Activated CD8-positive, alpha-beta T cell treated with anti-CD3 and anti-CD28 coated beads, Interleukin-2, amount 10 ng/mL, durations not matched to agents 7 days and 5 days (primary cell): ENCODE measurements around the gene FBRS. TPM values are rescaled to one million over a fixed set of nuclear protein-coding genes. Genes with fewer than 3 reads are reported as not detected.
"Not testable (repeated sequence)": the region's sequence is repeated elsewhere in the genome, so short reads cannot be mapped to it uniquely, and the experiment has no call there.

Source experiments
- ATAC-seq: fragments of 150-1000 bp; cut with Tn5 transposase; one replicate; pipeline ENCODE4 v1.10.0; 2021; ENCODE audit warnings: moderate library complexity
- CTCF ChIA-PET: fragments of 350-600 bp; sonication (Branson Sonifier 250); formaldehyde crosslinking; loops from one replicate; lab custom pipeline; 2021; ENCODE audit warnings: antibody characterized with exemption; lab: Charles Lee
- POLR2A ChIA-PET: fragments of 350-600 bp; sonication (Branson Sonifier 250); formaldehyde crosslinking; loops from one replicate; lab custom pipeline; 2021; ENCODE audit warnings: antibody characterized with exemption; lab: Charles Lee
- DNase-seq: peaks from one replicate; pipeline ENCODE4 v3.0.0-alpha.2; 2020
- H3K27ac Mint-ChIP-seq: one replicate; pipeline ENCODE4 v1.8.0; 2021; ENCODE audit warnings: mild to moderate bottlenecking, mixed read lengths
- H3K27me3 Mint-ChIP-seq: one replicate; pipeline ENCODE4 v1.8.0; 2021; ENCODE audit warnings: low read depth, mixed read lengths
- H3K36me3 Mint-ChIP-seq: one replicate; pipeline ENCODE4 v1.8.0; 2021; ENCODE audit warnings: low read depth, mixed read lengths
- H3K4me1 Mint-ChIP-seq: one replicate; pipeline ENCODE4 v1.8.0; 2021; ENCODE audit warnings: low read depth, mixed read lengths
- H3K4me3 Mint-ChIP-seq: one replicate; pipeline ENCODE4 v1.8.0; 2021; ENCODE audit warnings: mild to moderate bottlenecking, mixed read lengths
- H3K9me3 Mint-ChIP-seq: one replicate; pipeline ENCODE4 v1.8.0; 2022; ENCODE audit warnings: mixed read lengths; ENCODE audit not compliant: insufficient read depth
- total RNA-seq, 2 experiments: library from RNA; stranded (reverse); gene quantifications; one replicate each; pipeline ENCODE4 v1.2.3, GENCODE V29; 2021

Gene FBRS
- total RNA-seq, 2 experiments from 2014 or later = 85.2 to 100 TPM

DNA sequence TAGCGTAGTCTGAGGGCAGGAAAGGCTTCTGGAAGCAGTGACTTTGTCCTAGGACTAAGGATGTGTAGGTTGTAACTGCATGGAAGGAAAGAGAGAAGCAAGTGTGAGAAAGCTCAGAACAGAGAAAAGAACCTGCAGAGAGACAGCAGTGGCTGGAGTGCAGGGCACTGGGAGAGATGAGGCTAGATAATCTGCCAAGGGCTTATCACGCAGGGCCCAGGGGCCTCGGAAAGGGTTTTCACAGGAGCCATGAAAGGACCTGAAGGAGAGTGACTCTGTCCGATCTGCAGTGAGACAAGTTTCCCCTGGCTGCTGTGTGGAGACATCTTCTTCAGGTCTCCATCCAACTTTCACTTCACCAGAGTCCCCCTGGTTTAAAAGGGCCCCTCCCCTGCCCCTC is 33.7 kb downstream of the FBRS start:
- Mint-ChIP-seq H3K4me1 (peaks cover 22% of the 10 kb centered on the region), H3K4me3 (no peak overlapping the region), H3K27ac (no peak overlapping the region), H3K27me3 (no peaks in the 10 kb centered on the region), H3K9me3 (no peaks in the 10 kb centered on the region), H3K36me3 (no peaks in the 10 kb centered on the region)
- ChIA-PET CTCF (interaction anchor here (3.9 to 8.2 kb wide), 2 partner anchors 32 to 42 kb away, joined by 26 to 129 read pairs; partner anchors contain the start of genes FBRS and PRR14), POLR2A (interaction anchor here (0.7 to 6.8 kb wide), 2 partner anchors 32 to 474 kb away, joined by 8 to 72 read pairs; partner anchors contain the start of gene FBRS)
- DNase-seq = no peak
- no peak for ATAC-seq

GRCh38 chr16:30692396-30693064 is 34.3 kb downstream of the FBRS start:
- CTCF ChIA-PET = interaction anchor here (1.3 to 8.2 kb wide), 8 partner anchors 8 to 127 kb away, joined by 4 to 129 read pairs (median 8); partner anchors contain the start of genes FBRS and PRR14
- ATAC-seq = no peak

GRCh38 chr16:30694926-30695693 is 36.9 kb downstream of the FBRS start:
- no peak overlapping the region for H3K4me3 Mint-ChIP-seq
- ATAC-seq (no peak), DNase-seq (no peak)
- H3K9me3 Mint-ChIP-seq = no peaks in the 10 kb centered on the region
- H3K4me1 Mint-ChIP-seq = peaks cover 42% of the 10 kb centered on the region
- peaks cover 12% of the 10 kb centered on the region for H3K36me3 Mint-ChIP-seq
- ChIA-PET POLR2A (interaction anchor here (0.6 to 6.8 kb wide), 3 partner anchors 35 to 176 kb away, joined by 3 to 72 read pairs (median 4); partner anchors contain the start of genes FBRS and PRR14), CTCF (interaction anchor here (0.9 to 8.2 kb wide), 18 partner anchors 11 to 265 kb away, joined by 3 to 129 read pairs (median 6); partner anchors contain the start of genes DCTPP1, FBRS, PRR14 and ZNF689)
- H3K27me3 Mint-ChIP-seq = no peaks in the 10 kb centered on the region
- no peak overlapping the region for H3K27ac Mint-ChIP-seq

More at GRCh38 chr16:30692396-30693064, 34.3 kb downstream of the FBRS start:
- POLR2A ChIA-PET = interaction anchor here (1.3 to 6.8 kb wide), 2 partner anchors 32 to 42 kb away, joined by 4 to 72 read pairs; partner anchors contain the start of genes FBRS and PRR14
- H3K27ac Mint-ChIP-seq = peak overlapping the region; percentile 10
- H3K9me3 Mint-ChIP-seq = no peaks in the 10 kb centered on the region
- H3K4me3 Mint-ChIP-seq = no peak overlapping the region
- H3K36me3 Mint-ChIP-seq = no peaks in the 10 kb centered on the region
- no peaks in the 10 kb centered on the region for H3K27me3 Mint-ChIP-seq
- no peak for DNase-seq
- H3K4me1 Mint-ChIP-seq = peaks cover 28% of the 10 kb centered on the region

DNA sequence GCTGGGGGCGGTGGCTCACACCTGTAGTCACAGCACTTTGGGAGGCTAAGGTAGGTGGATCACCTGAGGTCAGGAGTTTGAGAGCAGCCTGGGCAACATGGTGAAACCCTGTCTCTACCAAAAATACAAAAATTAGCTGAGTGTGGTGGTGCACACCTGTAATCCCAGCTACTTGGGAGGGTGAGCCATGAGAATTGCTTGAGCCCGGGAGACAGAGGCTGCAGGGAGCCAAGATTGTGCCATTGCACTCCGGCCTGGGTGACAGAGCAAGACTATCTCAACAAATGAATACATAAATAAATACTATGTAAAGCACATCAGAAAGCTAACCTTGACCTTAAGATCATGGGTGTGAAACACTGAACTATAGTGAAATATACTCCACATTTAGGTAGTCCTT is 38.4 kb downstream of the FBRS start:
- DNase-seq, H3K27ac Mint-ChIP-seq, ATAC-seq, H3K27me3 Mint-ChIP-seq, H3K9me3 Mint-ChIP-seq, H3K4me3 Mint-ChIP-seq: not testable (repeated sequence)
- H3K4me1 Mint-ChIP-seq = peaks cover 50% of the 10 kb centered on the region
- H3K36me3 Mint-ChIP-seq = peaks cover 22% of the 10 kb centered on the region
- ChIA-PET CTCF (interaction anchor here (1.3 to 8.2 kb wide), 8 partner anchors 36 to 98 kb away, joined by 4 to 129 read pairs (median 6); partner anchors contain the start of genes FBRS and PRR14), POLR2A (interaction anchor here (0.6 to 6.8 kb wide), 7 partner anchors 36 to 178 kb away, joined by 3 to 72 read pairs (median 5); partner anchors contain the start of genes FBRS, PHKG2, PRR14 and ZNF689)

DNA sequence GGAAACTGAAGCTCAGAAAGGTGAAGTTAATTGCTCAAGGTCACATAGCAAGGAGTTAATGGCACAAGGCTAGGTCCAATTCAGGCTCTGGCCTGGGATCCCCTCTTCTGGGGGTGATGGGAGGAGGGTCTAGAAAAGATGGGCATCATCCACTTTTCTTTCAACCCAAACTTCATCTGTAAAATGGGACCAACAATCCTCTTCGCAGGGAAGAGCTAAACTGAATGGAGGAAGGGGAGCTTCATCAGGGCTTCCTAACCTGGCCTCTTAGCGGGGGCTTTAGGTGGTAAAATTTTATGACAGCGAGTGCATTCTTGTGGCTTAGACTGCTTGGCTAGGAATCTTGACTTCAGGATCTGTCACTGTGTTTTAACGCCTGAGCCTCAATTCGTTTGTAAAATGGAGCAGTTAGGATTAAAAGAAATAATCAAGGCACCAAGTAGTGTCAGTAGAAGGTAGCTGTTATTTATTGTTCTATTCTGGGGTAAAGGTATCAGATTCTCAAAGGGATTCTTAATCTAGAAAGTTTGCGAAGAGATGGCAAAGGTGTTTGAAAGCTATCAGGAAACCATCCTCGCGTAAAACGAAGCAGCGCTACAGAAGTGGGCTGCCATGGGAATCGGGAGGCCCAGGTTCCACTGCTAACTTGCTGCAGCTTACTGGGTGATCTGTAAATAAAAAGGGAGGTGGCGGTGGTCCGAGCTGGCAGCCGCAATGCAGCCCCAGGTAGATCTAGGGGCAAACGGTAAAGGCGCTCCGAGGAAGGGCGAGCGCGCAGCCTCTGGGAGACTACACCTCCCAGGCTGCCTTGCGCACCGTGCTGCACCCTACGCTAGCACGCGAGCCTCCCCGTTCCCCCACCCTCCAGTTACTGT is 39.3 kb downstream of the FBRS start:
- H3K27ac Mint-ChIP-seq = peak overlapping the region; percentile 99
- no peaks in the 10 kb centered on the region for H3K9me3 Mint-ChIP-seq
- H3K4me1 Mint-ChIP-seq = peaks cover 48% of the 10 kb centered on the region
- peaks cover 23% of the 10 kb centered on the region for H3K36me3 Mint-ChIP-seq
- H3K4me3 Mint-ChIP-seq = peak overlapping the region; percentile 97
- no peaks in the 10 kb centered on the region for H3K27me3 Mint-ChIP-seq
- ATAC-seq = peak; percentile 88
- ChIA-PET POLR2A (interaction anchor here (0.7 to 6.8 kb wide), 7 partner anchors 37 to 177 kb away, joined by 3 to 72 read pairs (median 5); partner anchors contain the start of genes FBRS, PHKG2, PRR14 and ZNF688), CTCF (interaction anchor here (0.6 to 8.2 kb wide), 12 partner anchors 31 to 117 kb away, joined by 3 to 129 read pairs (median 6); partner anchors contain the start of genes FBRS, PRR14 and ZNF689)
- no peak for DNase-seq

DNA sequence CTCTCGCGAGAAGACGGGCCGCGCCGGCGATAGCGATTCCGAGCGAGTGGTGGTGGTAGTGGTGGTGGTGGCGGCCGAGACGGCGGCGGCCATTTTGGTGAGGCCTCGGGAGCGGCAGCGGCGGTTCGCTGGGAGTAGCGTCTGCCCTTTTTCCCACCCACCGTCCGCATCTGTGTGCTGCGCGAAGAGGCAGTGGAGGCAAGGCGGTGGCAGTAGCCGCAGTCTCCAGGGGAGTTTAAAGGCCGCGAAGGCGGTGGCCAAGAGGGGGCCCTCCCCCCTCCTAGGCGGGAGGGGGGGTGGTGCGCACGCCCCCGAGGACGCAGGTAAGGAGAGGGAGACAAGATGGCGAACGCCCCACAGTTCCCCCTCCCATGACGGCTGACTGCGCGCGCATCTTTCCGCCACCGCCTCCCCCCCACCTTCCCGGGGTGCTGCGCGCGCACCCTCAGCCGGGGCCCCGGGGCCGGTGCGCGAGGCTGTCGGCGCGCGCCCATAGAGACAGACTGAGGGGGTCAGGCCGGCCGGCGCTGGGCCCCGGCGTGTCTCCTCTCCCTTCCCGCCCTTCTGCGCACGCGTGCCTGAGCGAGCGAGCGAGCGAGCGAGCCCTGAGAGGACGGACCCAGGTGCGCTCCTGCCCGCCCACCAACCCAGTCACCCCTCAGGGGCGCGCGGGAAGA is 40.0 kb downstream of the FBRS start:
- POLR2A ChIA-PET = interaction anchor here (0.7 to 6.8 kb wide), 10 partner anchors 34 to 606 kb away, joined by 3 to 72 read pairs (median 4); partner anchors contain the start of genes FBRS, PHKG2, PRR14 and TBX6
- no peaks in the 10 kb centered on the region for H3K9me3 Mint-ChIP-seq
- H3K4me1 Mint-ChIP-seq = peaks cover 49% of the 10 kb centered on the region
- H3K27me3 Mint-ChIP-seq = no peaks in the 10 kb centered on the region
- DNase-seq = peak; percentile 99
- CTCF ChIA-PET = interaction anchor here (0.8 to 8.2 kb wide), 9 partner anchors 32 to 116 kb away, joined by 3 to 129 read pairs (median 6); partner anchors contain the start of genes FBRS and PRR14
- H3K36me3 Mint-ChIP-seq = peaks cover 28% of the 10 kb centered on the region
- peak overlapping the region; percentile 97 for H3K4me3 Mint-ChIP-seq
- peak; percentile 78 for ATAC-seq
- H3K27ac Mint-ChIP-seq = peak overlapping the region; percentile 99

- ATAC-seq (peak; percentile 34), DNase-seq (peak; percentile 91)
- peak within 1 kb of the TSS; percentile 97 for H3K4me3 Mint-ChIP-seq
- H3K9me3 Mint-ChIP-seq = no peaks in the 10 kb centered on the region
- H3K4me1 Mint-ChIP-seq = peaks cover 42% of the 10 kb centered on the region
- ChIA-PET POLR2A (interaction anchor here (0.6 to 1.7 kb wide), 10 partner anchors 19 to 607 kb away, joined by 3 to 10 read pairs (median 4); partner anchors contain the start of genes FBRS, PHKG2, TBX6 and ZNF689), CTCF (no interaction called here)
- peak within 1 kb of the TSS; percentile 99 for H3K27ac Mint-ChIP-seq
- peaks cover 31% of the 10 kb centered on the region for H3K36me3 Mint-ChIP-seq
- no peaks in the 10 kb centered on the region for H3K27me3 Mint-ChIP-seq
Measured at GRCh38 chr16:30698816-30699614, 40.8 kb downstream of the FBRS start, which contains the start of gene SRCAP. Gene SRCAP, plus strand, starts transcription at chr16:30699171. Its CDS starts 1,654 bp downstream, at chr16:30700825.

DNA sequence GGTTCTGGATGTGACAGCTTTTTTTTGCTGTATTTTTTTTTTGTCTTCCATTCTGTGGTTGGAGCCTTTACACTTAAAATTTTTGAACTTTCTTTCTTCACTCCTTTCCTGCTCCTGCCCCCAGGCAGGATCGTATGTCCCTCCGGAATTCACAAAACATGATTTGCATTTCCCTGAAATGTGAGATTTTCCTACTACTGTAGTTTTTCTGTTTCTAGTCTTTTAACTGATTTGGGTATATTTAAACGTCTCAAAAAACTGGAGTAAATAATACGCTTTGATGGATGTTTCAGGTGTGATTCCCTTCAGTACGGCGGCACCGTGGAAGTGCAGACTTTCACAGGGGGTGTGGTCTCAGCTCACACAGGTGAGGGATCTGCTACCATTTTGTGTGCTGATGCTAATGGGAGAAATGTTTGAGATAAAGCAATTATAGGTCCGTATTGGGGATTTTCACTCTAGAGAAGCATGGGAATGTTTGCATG is 41.4 kb downstream of the FBRS start:
- Mint-ChIP-seq H3K4me3 (peak overlapping the region; percentile 97), H3K4me1 (peaks cover 40% of the 10 kb centered on the region), H3K36me3 (peaks cover 37% of the 10 kb centered on the region), H3K27ac (peak overlapping the region; percentile 99), H3K9me3 (no peaks in the 10 kb centered on the region), H3K27me3 (no peaks in the 10 kb centered on the region)
- ChIA-PET CTCF (no interaction called here), POLR2A (interaction anchor here (1.0 to 1.7 kb wide), 5 partner anchors 19 to 128 kb away, joined by 3 to 10 read pairs (median 4); partner anchors contain the start of genes FBRS and PHKG2)
- DNase-seq (no peak), ATAC-seq (no peak)

GRCh38 chr16:30700491-30700890 is 42.3 kb downstream of the FBRS start:
- ChIA-PET CTCF (no interaction called here), POLR2A (no interaction called here)
- Mint-ChIP-seq H3K36me3 (peaks cover 41% of the 10 kb centered on the region), H3K27ac (no peak overlapping the region), H3K4me1 (peaks cover 33% of the 10 kb centered on the region), H3K4me3 (peak overlapping the region; percentile 97), H3K9me3 (no peaks in the 10 kb centered on the region), H3K27me3 (no peaks in the 10 kb centered on the region)
- DNase-seq (no peak), ATAC-seq (no peak)
